Mesodermal cell (in vitro differentiated cells): ENCODE measurements around the gene ZNRF3. TPM values are rescaled to one million over a fixed set of nuclear protein-coding genes. Genes with fewer than 3 reads are reported as not detected.
"Not testable (repeated sequence)": the region's sequence is repeated elsewhere in the genome, so short reads cannot be mapped to it uniquely, and the experiment has no call there.

Experiments used
- H3K27ac ChIP-seq: 2 replicates; pipeline ENCODE4 v1.7.0; 2013; ENCODE audit warnings: mild to moderate bottlenecking, low read depth, low read length, moderate library complexity; ENCODE audit not compliant: severe bottlenecking
- H3K36me3 ChIP-seq: 2 replicates; pipeline ENCODE4 v1.7.1; 2013; ENCODE audit warnings: mild to moderate bottlenecking, low read length, moderate library complexity; ENCODE audit not compliant: control insufficient read depth, insufficient read depth
- H3K4me1 ChIP-seq: one replicate; pipeline ENCODE4 v1.7.1; 2013; ENCODE audit warnings: mild to moderate bottlenecking, low read length; ENCODE audit not compliant: insufficient read depth, control insufficient read depth, poor library complexity, severe bottlenecking
- H3K4me3 ChIP-seq: 2 replicates; pipeline ENCODE4 v1.7.0; 2013; ENCODE audit warnings: low read length, control low read depth, mild to moderate bottlenecking; ENCODE audit not compliant: insufficient read depth, poor library complexity, severe bottlenecking; ENCODE audit errors: extremely low read depth
- H3K9me3 ChIP-seq: 2 replicates; pipeline ENCODE4 v1.7.1; 2013; ENCODE audit warnings: mild to moderate bottlenecking, low read length, moderate library complexity; ENCODE audit not compliant: control insufficient read depth
- WGBS, 2 experiments: methylation state at CpG; one replicate each; pipeline ENCODE4 v1.1.5; 2013; ENCODE audit warnings: missing lambda C conversion rate in 2 of 2; ENCODE audit not compliant: insufficient coverage in 2 of 2; 5-methylcytosine and 5-hydroxymethylcytosine counted together
- polyA plus RNA-seq, 2 experiments: library from polyadenylated mRNA; stranded (reverse); fragments of 50-300 nt; gene quantifications; one replicate each; pipeline ENCODE4 v1.2.3, GENCODE V29; 2013

ZNRF3 gene
- 9.1 TPM for polyA plus RNA-seq (2013, experiment 1 of 2)
- polyA plus RNA-seq (2013, experiment 2 of 2) = 6.9 TPM

GRCh38 chr22:28882878-28883656 lies at the start of gene ZNRF3:
TSS of gene ZNRF3 (plus strand) at chr22:28883572. CDS start at chr22:28883767, 195 bp downstream.
- H3K36me3 ChIP-seq = no peaks in the 10 kb centered on the region
- peak within 1 kb of the TSS; percentile 49 for H3K27ac ChIP-seq
- H3K4me1 ChIP-seq = peaks cover 5% of the 10 kb centered on the region
- H3K4me3 ChIP-seq = peak within 1 kb of the TSS; percentile 64
- no peaks in the 10 kb centered on the region for H3K9me3 ChIP-seq
- 1 to 2% methylated on average over 31 to 57 of the region's 85 CpGs for WGBS, 2 experiments

GRCh38 chr22:28835630-28836189 lies 47.7 kb upstream of the ZNRF3 start:
- H3K36me3 ChIP-seq = no peaks in the 10 kb centered on the region
- 87 to 88% methylated on average over 7 to 8 of the region's 11 CpGs for WGBS, 2 experiments
- H3K4me3 ChIP-seq = no peak overlapping the region
- no peaks in the 10 kb centered on the region for H3K4me1 ChIP-seq
- no peak overlapping the region for H3K27ac ChIP-seq
- no peaks in the 10 kb centered on the region for H3K9me3 ChIP-seq

- Histone ChIP-seq H3K27ac (no peak overlapping the region), H3K36me3 (no peaks in the 10 kb centered on the region), H3K9me3 (no peaks in the 10 kb centered on the region), H3K4me3 (no peak overlapping the region), H3K4me1 (no peaks in the 10 kb centered on the region)
- 80 to 95% methylated on average over 4 of the region's 6 CpGs for WGBS, 2 experiments
Observed at GRCh38 chr22:28837640-28838039, 45.7 kb upstream of the ZNRF3 start.

GRCh38 chr22:28838971-28839370 lies 44.4 kb upstream of the ZNRF3 start:
- no peaks in the 10 kb centered on the region for H3K4me1 ChIP-seq
- no peaks in the 10 kb centered on the region for H3K36me3 ChIP-seq
- H3K27ac ChIP-seq = no peak overlapping the region
- no peak overlapping the region for H3K4me3 ChIP-seq
- 92 to 93% methylated on average over 4 to 5 of the region's 5 CpGs for WGBS, 2 experiments
- H3K9me3 ChIP-seq = no peaks in the 10 kb centered on the region

GRCh38 chr22:28841111-28841510 lies 42.3 kb upstream of the ZNRF3 start:
- H3K4me1 ChIP-seq = no peaks in the 10 kb centered on the region
- WGBS, 2 experiments = 94 to 100% methylated on average over 2 to 3 of the region's 5 CpGs
- H3K27ac ChIP-seq = no peak overlapping the region
- no peak overlapping the region for H3K4me3 ChIP-seq
- H3K9me3 ChIP-seq = peaks cover under 1% of the 10 kb centered on the region
- H3K36me3 ChIP-seq = no peaks in the 10 kb centered on the region

- Histone ChIP-seq H3K9me3 (peaks cover 12% of the 10 kb centered on the region), H3K36me3 (no peaks in the 10 kb centered on the region), H3K4me1 (no peaks in the 10 kb centered on the region), H3K27ac (no peak overlapping the region), H3K4me3 (no peak overlapping the region)
- 60% methylated on average over 1 of the region's 2 CpGs; no CpG with 5 or more reads in 1 of the 2 experiments for WGBS, 2 experiments
Observed at GRCh38 chr22:28843633-28844032, 39.7 kb upstream of the ZNRF3 start.

GRCh38 chr22:28844277-28844676 lies 39.1 kb upstream of the ZNRF3 start:
- H3K9me3 ChIP-seq = peaks cover 12% of the 10 kb centered on the region
- no CpG with 5 or more reads among the region's 2 CpGs for WGBS, 2 experiments
- not testable (repeated sequence) for H3K27ac ChIP-seq, H3K4me1 ChIP-seq, H3K36me3 ChIP-seq, H3K4me3 ChIP-seq

GRCh38 chr22:28846994-28847393 lies 36.4 kb upstream of the ZNRF3 start:
- H3K36me3 ChIP-seq = no peaks in the 10 kb centered on the region
- no peak overlapping the region for H3K27ac ChIP-seq
- peaks cover 12% of the 10 kb centered on the region for H3K9me3 ChIP-seq
- no peak overlapping the region for H3K4me3 ChIP-seq
- no CpG with 5 or more reads among the region's 2 CpGs for WGBS, 2 experiments
- H3K4me1 ChIP-seq = no peaks in the 10 kb centered on the region

- no peak overlapping the region for H3K27ac ChIP-seq
- WGBS, 2 experiments = 0 to 40% methylated on average over 1 to 2 of the region's 6 CpGs
Observed at GRCh38 chr22:28855355-28856094, 27.8 kb upstream of the ZNRF3 start.

GRCh38 chr22:28856095-28856455 lies 27.3 kb upstream of the ZNRF3 start:
- Histone ChIP-seq H3K9me3 (no peaks in the 10 kb centered on the region), H3K36me3 (no peaks in the 10 kb centered on the region), H3K4me3 (no peak overlapping the region), H3K4me1 (no peaks in the 10 kb centered on the region), H3K27ac (no peak overlapping the region)
- no CpG with 5 or more reads among the region's 1 CpG for WGBS, 2 experiments

More at GRCh38 chr22:28855355-28856094, 27.8 kb upstream of the ZNRF3 start:
- Histone ChIP-seq H3K4me3 (no peak overlapping the region), H3K36me3 (no peaks in the 10 kb centered on the region), H3K9me3 (no peaks in the 10 kb centered on the region), H3K4me1 (no peaks in the 10 kb centered on the region)
